ENCODE results near the gene SPINK4.

DNA sequence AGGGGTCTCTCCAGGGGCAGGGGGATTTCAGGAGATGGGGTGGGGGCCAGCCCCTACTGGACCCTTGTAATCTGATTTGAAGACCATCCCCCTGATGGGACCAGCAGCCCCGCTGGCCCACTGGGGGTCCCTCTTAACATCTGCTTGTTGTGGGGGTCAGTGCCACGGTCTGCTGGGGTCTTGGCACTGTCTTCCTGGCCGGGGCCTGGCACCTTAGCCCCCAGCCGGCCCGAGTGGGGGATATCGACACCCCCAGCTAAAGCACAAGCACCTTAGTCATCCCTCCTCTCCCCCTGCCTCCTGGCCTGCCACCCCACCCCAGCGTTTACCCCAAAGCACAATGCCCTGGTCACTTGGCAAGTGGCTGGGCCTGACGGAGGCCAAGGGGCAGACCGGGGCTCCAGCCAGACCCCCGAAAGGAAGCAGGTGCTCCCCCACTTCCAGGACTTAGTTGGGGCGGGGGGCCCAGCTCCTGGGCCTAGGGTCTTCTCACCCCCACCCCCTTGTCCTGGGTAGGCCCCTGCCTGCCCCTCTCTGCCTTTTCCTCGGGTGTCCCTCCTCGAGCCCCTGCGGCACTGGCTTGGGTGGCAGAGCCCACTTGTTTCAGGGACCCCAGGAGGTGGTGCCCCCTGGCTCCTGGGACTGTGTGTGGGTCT lies 49.0 kb downstream of the SPINK4 start:
- TF ChIP-seq, protein P1, sequence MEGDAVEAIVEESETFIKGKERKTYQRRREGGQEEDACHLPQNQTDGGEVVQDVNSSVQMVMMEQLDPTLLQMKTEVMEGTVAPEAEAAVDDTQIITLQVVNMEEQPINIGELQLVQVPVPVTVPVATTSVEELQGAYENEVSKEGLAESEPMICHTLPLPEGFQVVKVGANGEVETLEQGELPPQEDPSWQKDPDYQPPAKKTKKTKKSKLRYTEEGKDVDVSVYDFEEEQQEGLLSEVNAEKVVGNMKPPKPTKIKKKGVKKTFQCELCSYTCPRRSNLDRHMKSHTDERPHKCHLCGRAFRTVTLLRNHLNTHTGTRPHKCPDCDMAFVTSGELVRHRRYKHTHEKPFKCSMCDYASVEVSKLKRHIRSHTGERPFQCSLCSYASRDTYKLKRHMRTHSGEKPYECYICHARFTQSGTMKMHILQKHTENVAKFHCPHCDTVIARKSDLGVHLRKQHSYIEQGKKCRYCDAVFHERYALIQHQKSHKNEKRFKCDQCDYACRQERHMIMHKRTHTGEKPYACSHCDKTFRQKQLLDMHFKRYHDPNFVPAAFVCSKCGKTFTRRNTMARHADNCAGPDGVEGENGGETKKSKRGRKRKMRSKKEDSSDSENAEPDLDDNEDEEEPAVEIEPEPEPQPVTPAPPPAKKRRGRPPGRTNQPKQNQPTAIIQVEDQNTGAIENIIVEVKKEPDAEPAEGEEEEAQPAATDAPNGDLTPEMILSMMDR (IDR thresholded peaks at IDR 0.05) = no peak
- no peak for TF ChIP-seq POLR2A (IDR thresholded peaks at IDR 0.05)

Data from uterus (tissue), 2 donors.